C1 segment of cervical spinal cord (tissue), 14 donors: ENCODE measurements around the gene NUDT5.
"Not testable (repeated sequence)": the region's sequence is repeated elsewhere in the genome, so short reads cannot be mapped to it uniquely, and the experiment has no call there.

Experiments
- DNase-seq, 14 donors: peaks; one replicate each; lab custom pipeline; 2025; lab: John Stamatoyannopoulos, UW

NUDT5 gene

DNA sequence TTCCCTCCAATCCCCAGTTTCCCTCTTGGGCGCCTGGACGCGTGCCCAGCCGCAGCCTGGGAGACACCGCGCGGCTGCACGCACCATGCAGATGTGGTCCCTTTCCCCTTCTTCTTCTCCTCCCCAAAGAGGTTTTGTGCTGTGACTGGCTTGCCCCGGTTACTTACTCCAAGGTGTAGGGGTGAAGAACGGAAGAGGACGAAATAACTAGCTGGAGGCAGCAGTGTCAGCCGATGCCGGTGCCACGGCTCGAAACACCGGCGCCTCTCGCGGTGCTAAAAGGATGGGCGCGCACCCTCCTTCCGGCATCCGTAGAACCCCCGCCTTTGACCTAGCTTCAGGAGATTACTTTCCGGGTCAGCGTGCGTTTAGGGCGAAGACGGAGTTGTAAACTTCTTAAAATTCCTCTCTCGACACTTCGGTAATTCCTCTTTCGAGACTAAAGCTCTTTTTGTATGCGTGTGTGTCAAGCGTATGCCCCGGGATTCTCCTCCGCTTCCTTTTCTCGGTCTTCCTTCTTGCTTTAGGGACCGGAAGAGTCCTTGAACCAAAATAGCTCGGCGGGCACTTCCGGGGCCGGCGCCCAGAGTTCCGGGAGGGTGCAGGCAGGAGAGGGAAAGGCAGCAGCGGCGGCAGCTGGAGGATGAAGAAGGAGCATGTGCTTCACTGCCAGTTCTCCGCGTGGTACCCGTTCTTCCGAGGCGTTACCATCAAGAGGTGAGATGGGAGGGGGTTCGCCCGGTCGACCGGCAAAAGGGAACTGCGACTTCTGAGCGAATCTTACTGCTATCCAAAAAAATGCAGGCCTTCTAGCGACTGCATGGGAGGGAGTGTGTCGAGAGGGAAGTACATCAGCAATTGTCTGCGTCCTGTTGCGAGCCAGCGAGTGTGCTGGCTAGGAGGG lies at the start of gene NUDT5, which contains the start of gene CDC123:
TSS of gene NUDT5 (minus strand) at position 289 of the 904 bp plus-strand sequence. CDS start 9,600 bp downstream, outside the sequence.
TSS of gene CDC123 (plus strand) at position 586 of the 904 bp plus-strand sequence. CDS start at position 644, 58 bp downstream.
- peak; percentile 56 to 99 (median 93) for DNase-seq

GRCh38 chr10:12243864-12244620 lies 48.4 kb upstream of the NUDT5 start:
- no peak for DNase-seq

DNA sequence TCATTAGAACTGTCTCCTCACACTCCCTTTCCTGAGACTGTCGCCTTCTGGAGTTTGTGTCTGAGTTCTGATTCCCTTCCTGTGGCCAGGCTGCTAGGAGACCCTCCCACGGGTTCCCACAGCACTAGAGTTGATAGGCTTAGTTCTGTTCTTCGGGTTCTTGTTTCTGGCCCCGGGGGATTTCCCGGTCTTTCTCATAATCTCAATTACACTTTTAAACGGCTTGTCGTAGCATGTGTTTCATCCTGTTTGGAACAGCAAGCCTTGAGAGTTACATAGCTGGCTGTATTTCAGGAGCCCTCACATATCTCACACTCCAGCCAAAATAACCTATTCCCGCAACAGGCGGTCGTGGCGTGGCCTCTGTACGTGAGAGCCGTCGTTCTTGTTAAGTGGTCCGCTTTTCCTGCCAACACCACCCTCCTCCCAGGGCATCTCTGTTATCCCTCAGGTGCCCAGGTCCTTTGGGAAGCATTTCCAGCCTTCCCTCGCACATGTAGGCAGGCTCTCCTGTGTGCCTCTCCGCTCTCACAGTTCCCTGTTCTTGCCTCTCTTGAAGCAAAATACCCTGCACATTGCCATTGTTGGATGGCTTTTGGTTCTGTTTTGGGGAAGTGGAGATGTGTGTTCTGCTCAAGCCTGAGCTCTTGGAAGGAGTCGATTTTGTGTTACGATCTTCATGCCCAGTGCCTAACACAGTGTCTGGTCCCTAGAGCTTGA lies 46.3 kb upstream of the NUDT5 start:
- DNase-seq = no peak

- DNase-seq = no peak
These were observed 43.1 kb upstream of the NUDT5 start for GRCh38 chr10:12238821-12239220.

DNA sequence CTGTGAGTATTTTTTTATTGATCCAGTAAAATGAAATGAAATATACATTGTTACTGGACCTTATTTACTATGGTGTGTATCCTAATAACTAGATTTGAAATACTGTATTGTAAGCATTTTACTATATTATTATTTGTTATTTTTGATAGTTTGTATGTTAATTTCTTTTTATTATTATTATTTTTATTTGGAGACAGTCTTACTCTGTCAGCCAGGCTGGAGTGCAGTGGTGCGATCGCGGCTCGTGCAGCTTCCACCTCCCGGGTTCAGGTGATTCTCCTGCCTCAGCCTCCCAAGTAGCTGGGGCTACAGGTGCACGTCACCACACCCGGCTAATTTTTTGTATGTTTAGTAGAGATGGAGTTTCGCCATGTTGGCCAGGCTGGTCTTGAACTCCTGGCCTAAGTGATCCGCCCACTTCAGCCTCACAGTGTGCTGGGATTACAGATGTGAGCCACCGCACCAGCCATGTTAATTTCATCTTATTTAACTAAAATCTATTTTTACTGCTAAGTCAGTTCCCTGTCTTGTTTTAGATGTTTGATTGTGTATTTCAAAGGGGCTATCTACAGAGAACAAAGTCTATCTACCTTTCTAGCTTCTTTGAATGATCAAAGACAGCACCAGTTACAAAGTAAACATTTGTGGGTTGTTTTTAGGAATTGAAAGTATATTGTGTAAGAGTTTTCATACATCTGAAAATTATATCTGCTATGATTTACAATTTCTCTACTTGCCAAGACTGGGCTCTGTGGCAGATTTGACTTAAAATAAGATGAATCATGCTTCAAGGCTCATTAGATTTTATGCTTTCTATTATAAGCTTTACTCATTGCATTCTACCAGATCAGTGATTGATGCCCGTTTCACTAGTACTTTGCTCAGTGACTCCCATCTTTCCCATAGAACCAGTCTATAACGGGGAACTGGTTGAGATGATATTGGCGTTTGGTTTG lies 41.9 kb upstream of the NUDT5 start:
- no peak for DNase-seq

- DNase-seq = no peak
These were observed 40.1 kb upstream of the NUDT5 start for GRCh38 chr10:12235796-12236195.

DNA sequence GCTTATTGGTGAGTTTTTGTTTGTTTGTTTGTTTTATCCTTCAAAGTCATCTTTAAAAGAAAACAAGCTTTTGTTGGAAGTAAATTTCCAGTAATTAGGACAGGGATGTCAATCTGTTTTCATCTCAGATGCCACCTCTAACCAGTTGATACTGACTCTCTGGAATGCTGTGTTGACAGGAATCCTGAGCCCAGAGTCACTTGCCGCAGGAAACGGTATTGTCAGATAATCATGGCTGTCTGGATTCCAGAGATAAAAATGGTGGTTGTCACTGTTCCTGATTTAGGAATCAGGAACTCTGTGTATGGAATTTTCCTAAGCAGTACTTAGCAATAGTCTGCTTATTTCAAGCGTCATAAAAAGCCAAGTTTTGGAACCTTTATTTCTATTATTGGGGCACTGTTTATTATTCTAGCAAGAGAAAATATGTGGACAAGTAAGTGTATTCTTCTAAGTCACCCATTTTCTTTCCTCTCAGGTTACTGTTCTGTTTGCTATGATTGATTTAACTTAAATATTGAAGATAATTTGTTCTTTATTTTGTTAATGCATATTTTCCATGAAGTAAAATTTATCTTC lies 39.5 kb upstream of the NUDT5 start:
- no peak for DNase-seq

DNA sequence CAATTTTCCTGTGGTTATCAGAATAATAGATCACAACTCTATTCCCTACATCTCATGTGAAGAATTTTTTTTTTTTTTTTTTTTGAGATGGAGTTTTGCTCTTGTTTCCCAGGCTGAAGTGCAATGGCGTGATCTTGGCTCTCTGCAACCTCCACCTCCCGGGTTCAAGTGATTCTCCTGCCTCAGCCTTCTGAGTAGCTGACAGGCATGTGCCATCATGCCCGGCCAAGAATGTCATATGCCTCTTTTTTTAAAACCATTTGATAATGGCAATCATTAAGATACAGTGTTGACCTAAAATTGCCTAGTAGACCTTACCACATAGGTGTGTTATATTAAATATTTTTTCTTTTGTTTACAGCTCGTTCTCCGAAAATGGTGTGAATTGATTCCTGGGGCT lies 39.0 kb upstream of the NUDT5 start:
- not testable (repeated sequence) for DNase-seq

DNA sequence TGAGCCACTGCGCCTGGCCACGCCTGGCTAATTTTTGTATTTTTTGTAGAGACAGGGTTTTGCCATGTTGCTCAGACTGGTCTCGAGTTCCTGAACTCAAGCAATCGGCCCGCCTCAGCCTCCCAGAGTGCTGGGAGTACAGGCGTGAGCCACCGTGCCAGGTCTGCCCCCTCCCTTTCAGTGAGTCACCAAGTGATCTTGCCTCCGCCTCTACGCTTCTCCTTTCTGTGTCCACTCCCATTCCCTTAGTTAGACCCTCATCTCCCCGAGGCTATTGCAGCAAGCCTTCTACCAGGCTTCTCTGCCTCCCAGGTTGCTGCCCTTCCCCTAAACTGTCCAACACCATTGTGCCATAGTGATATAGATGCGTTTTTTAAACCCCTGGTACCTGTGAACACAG lies 33.2 kb upstream of the NUDT5 start:
- DNase-seq = no peak

DNA sequence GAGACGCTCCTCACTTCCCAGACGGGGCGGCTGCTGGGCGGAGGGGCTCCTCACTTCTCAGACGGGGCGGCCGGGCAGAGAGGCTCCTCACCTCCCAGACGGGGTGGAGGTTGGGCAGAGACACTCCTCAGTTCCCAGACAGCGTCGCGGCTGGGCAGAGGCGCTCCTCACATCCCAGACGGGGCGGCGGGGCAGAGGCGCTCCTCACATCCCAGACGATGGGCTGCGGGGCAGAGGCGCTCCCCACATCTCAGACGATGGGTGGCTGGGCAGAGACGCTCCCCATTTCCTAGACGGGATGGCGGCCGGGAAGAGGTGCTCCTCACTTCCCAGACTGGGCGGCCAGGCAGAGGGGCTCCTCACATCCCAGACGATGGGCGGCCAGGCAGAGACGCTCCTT lies 30.7 kb upstream of the NUDT5 start:
- not testable (repeated sequence) for DNase-seq

GRCh38 chr10:12225444-12225843 lies 29.8 kb upstream of the NUDT5 start:
- DNase-seq = no peak

GRCh38 chr10:12221323-12222298 lies 25.9 kb upstream of the NUDT5 start:
- DNase-seq = no peak

- no peak for DNase-seq
These were observed 23.3 kb upstream of the NUDT5 start for GRCh38 chr10:12218991-12219390.

- peak in 1 of 14 donors; percentile 23 for DNase-seq
These were observed 19.1 kb upstream of the NUDT5 start for GRCh38 chr10:12214763-12215218.

GRCh38 chr10:12214093-12214492 lies 18.4 kb upstream of the NUDT5 start:
- DNase-seq = no peak

DNA sequence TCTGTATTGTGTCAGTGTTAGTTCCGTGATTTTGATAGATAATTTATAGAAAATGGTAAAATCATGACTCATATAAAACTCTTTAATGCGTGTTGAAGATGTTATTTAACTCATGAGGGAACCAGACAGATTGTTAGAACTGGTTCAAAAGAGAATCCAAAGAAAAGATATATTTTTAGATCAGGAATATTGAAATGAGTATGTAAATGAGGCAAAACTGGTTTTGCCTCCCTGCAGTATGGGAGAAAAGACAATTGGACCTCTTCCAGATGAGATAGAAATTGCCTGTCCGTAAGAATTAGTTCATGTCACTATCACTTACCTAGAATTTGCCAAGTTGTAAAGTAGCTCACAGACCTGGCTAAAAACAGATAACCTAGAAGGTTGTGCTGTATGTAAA lies 17.9 kb upstream of the NUDT5 start:
- DNase-seq = no peak

GRCh38 chr10:12212454-12212853 lies 16.8 kb upstream of the NUDT5 start:
- DNase-seq = no peak

- no peak for DNase-seq
These were observed 12.8 kb upstream of the NUDT5 start for GRCh38 chr10:12208460-12208859.

GRCh38 chr10:12207114-12207513 lies 11.4 kb upstream of the NUDT5 start:
- DNase-seq = no peak
